A673 (cell line): Measurements from ENCODE around the gene MYO5B.

ENCODE experiments used
- EZH2 ChIP-seq: fragments of 200-600 bp; sonication (generic); IDR thresholded peaks from 2 replicates; pipeline ENCODE4 v1.6.1; 2017; ENCODE audit warnings: borderline replicate concordance, low read depth, mild to moderate bottlenecking, mixed read lengths, antibody characterized with exemption, low read length; ENCODE audit not compliant: poor library complexity, severe bottlenecking
- TF ChIP-seq, protein P1 (sequence below): fragments of 300-800, 200-600 bp; sonication (generic); conservative IDR thresholded peaks from 2 replicates; pipeline ENCODE4 v1.5.1; 2017; ENCODE audit warnings: low read depth, mild to moderate bottlenecking, antibody characterized with exemption, low read length, moderate library complexity, mixed read lengths

DNA sequence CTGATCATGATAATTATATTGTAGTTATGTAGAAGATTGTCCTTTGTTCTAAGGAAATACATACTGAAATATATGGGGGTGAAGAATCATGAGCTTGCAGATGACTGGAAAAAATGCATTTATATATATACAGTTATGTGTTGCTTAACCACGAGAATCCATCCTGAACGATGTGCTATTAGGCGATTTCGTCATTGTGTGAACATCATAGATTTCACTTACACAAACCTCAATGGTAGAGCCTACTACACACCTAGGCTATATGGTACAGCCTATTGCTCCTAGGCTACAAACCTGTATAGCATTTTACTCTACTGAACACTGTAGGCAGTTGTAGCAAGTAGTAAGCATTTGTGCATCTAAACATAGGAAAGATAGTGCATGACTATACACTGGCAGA is 379.0 kb downstream of the MYO5B start:
- no peak for TF ChIP-seq EZH2
- TF ChIP-seq, protein P1, sequence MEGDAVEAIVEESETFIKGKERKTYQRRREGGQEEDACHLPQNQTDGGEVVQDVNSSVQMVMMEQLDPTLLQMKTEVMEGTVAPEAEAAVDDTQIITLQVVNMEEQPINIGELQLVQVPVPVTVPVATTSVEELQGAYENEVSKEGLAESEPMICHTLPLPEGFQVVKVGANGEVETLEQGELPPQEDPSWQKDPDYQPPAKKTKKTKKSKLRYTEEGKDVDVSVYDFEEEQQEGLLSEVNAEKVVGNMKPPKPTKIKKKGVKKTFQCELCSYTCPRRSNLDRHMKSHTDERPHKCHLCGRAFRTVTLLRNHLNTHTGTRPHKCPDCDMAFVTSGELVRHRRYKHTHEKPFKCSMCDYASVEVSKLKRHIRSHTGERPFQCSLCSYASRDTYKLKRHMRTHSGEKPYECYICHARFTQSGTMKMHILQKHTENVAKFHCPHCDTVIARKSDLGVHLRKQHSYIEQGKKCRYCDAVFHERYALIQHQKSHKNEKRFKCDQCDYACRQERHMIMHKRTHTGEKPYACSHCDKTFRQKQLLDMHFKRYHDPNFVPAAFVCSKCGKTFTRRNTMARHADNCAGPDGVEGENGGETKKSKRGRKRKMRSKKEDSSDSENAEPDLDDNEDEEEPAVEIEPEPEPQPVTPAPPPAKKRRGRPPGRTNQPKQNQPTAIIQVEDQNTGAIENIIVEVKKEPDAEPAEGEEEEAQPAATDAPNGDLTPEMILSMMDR: no peak
